Endothelial cell of umbilical vein (primary cell): ENCODE results near the gene KLHDC9. TPM values are rescaled to one million over a fixed set of nuclear protein-coding genes. Genes with fewer than 3 reads are reported as not detected.

Experiments used
- BruUV-seq: library from RNA; stranded (reverse); fragments of 400-500 nt; replicated peaks from 2 replicates; lab custom pipeline; 2021; lab: Mats Ljungman, UMichigan
- CTCF ChIA-PET: fragments of 300-600, 350-600 bp; sonication (Branson Sonifier 250); formaldehyde crosslinking; loops from one replicate; lab custom pipeline; 2021; ENCODE audit warnings: antibody characterized with exemption, inconsistent platforms; lab: Charles Lee
- POLR2A ChIA-PET: fragments of 300-600, 350-600 bp; sonication (Branson Sonifier 250); formaldehyde crosslinking; loops from one replicate; lab custom pipeline; 2021; ENCODE audit warnings: antibody characterized with exemption, inconsistent platforms; lab: Charles Lee
- DNase-seq: peaks from one replicate; pipeline ENCODE4 v3.0.0-alpha.2; 2011; ENCODE audit warnings: low read depth, low spot score
- FAIRE-seq: peaks from 2 replicates; lab custom pipeline; 2011; peaks lifted over from hg19 to GRCh38; lab: Jason Lieb, UNC
- H2AFZ ChIP-seq: 2 replicates; pipeline ENCODE4 v1.6.0; 2012; ENCODE audit warnings: low read depth, low read length, control low read depth, inconsistent platforms
- H3K27ac ChIP-seq: 2 replicates; pipeline ENCODE4 v1.5.1; 2011; ENCODE audit warnings: low read depth, mild to moderate bottlenecking, control low read depth, low read length, moderate library complexity; ENCODE audit not compliant: insufficient read depth
- H3K27me3 ChIP-seq, 2 experiments: 2 replicates each; pipeline versions ENCODE4 v1.6.0 to v1.6.1; 2011; ENCODE audit warnings: low read length in 2 of 2, mixed read lengths in 1 of 2; ENCODE audit not compliant: control insufficient read depth in 2 of 2, insufficient read depth in 2 of 2
- H3K36me3 ChIP-seq, 2 experiments: 2 replicates in 1 of 2; 3 replicates in 1 of 2; pipeline ENCODE4 v1.5.1; 2011; ENCODE audit warnings: low read length in 2 of 2, mild to moderate bottlenecking in 1 of 2, moderate library complexity in 1 of 2; ENCODE audit not compliant: control insufficient read depth in 2 of 2, insufficient read depth in 2 of 2; ENCODE audit errors: extremely low read depth in 1 of 2
- H3K4me1 ChIP-seq: 3 replicates; pipeline ENCODE4 v1.5.1; 2011; ENCODE audit warnings: mild to moderate bottlenecking, low read length; ENCODE audit not compliant: control insufficient read depth, insufficient read depth; ENCODE audit errors: extremely low read depth
- H3K4me2 ChIP-seq: 2 replicates; pipeline ENCODE4 v1.6.1; 2011; ENCODE audit warnings: low read length, control low read depth, mixed read lengths; ENCODE audit not compliant: insufficient read depth
- H3K4me3 ChIP-seq, 3 experiments: fragments of 200-600 bp in 1 of 3; sonication (generic), shearing (Covaris generic) in 1 of 3; replicated peaks in 1 of 3; 2 replicates each; pipeline ENCODE4 v1.5.1; 2011 to 2016; ENCODE audit warnings: control low read depth in 3 of 3, low read length in 3 of 3, mild to moderate bottlenecking in 2 of 3, inconsistent platforms in 1 of 3, low read depth in 1 of 3, moderate library complexity in 1 of 3; ENCODE audit not compliant: insufficient read depth in 1 of 3
- H3K79me2 ChIP-seq: 2 replicates; pipeline ENCODE4 v1.6.0; 2012; ENCODE audit warnings: low read length, inconsistent platforms; ENCODE audit not compliant: control insufficient read depth, insufficient read depth
- H3K9ac ChIP-seq: replicated peaks from 2 replicates; pipeline ENCODE3; 2011; ENCODE audit warnings: low read length, control low read depth; ENCODE audit not compliant: insufficient read depth; ENCODE audit errors: extremely low read depth
- H3K9me1 ChIP-seq: replicated peaks from 3 replicates; pipeline ENCODE4 v1.6.0; 2011; ENCODE audit warnings: mild to moderate bottlenecking, low read length; ENCODE audit not compliant: control insufficient read depth, insufficient read depth; ENCODE audit errors: extremely low read depth
- H3K9me3 ChIP-seq: replicated peaks from 2 replicates; pipeline ENCODE4 v1.5.1; 2012; ENCODE audit warnings: low read length, inconsistent platforms; ENCODE audit not compliant: control insufficient read depth, insufficient read depth
- H4K20me1 ChIP-seq: replicated peaks from 2 replicates; pipeline ENCODE3; 2011; ENCODE audit warnings: mild to moderate bottlenecking, low read length; ENCODE audit not compliant: control insufficient read depth, insufficient read depth; ENCODE audit errors: extremely low read depth
- EZH2 ChIP-seq: IDR thresholded peaks from 2 replicates; pipeline ENCODE4 v1.6.1; 2012; ENCODE audit warnings: borderline replicate concordance, low read depth, mild to moderate bottlenecking, moderate library complexity, low read length, inconsistent platforms; ENCODE audit not compliant: severe bottlenecking
- FOS ChIP-seq: IDR thresholded peaks from 2 replicates; pipeline ENCODE4 v1.6.1; 2011; ENCODE audit warnings: mild to moderate bottlenecking, low read length, moderate library complexity, borderline replicate concordance; ENCODE audit not compliant: insufficient read depth
- GATA2 ChIP-seq: IDR thresholded peaks from 2 replicates; pipeline ENCODE4 v1.7.0; 2011; ENCODE audit warnings: low read depth, mild to moderate bottlenecking, moderate library complexity, mixed read lengths, low read length; ENCODE audit not compliant: insufficient read length, insufficient read depth
- JUN ChIP-seq: IDR thresholded peaks from 2 replicates; pipeline ENCODE4 v1.6.1; 2011; ENCODE audit warnings: borderline replicate concordance, low read depth; ENCODE audit not compliant: insufficient read length, insufficient read depth
- MYC ChIP-seq: IDR thresholded peaks from one replicate; pipeline ENCODE4 v1.6.1; 2011; ENCODE audit warnings: mild to moderate bottlenecking, low read depth, low read length
- POLR2A ChIP-seq: IDR thresholded peaks from 2 replicates; pipeline ENCODE4 v1.6.1; 2012; ENCODE audit warnings: low read depth, mild to moderate bottlenecking, control low read depth, low read length
- POLR2AphosphoS5 ChIP-seq: IDR thresholded peaks from 2 replicates; pipeline ENCODE4 v1.6.1; 2012; ENCODE audit warnings: low read depth, mild to moderate bottlenecking, control low read depth, low read length, moderate library complexity; ENCODE audit not compliant: insufficient read depth
- dilution Hi-C: fragments of 300-500 bp; cut with MboI; formaldehyde crosslinking; loops from one replicate; pipeline ENCODE4 v1.15.0; 2019; ENCODE audit warnings: low sequenced_read_pairs; ENCODE audit not compliant: extremely low pct_ligation_motif_present
- intact Hi-C: fragments of 100-400 bp; cut with micrococcal nuclease; formaldehyde crosslinking; loops from one replicate; pipeline ENCODE4 v1.10.0; 2022
- polyA plus RNA-seq, 4 experiments: library from polyadenylated mRNA; depleted of rRNA in 3 of 4; stranded (reverse) in 3 of 4; unstranded in 1 of 4; fragments of >200 nt; gene quantifications; 2 replicates each; pipeline versions ENCODE4 v1.2.1 to v1.2.3, GENCODE V29; 2011 to 2012; ENCODE audit warnings: missing spikeins in 1 of 4
- total RNA-seq: library from RNA; stranded (reverse); gene quantifications from 2 replicates; pipeline ENCODE4 v1.2.3, GENCODE V29; 2021
- TF ChIP-seq, protein P1 (sequence below): IDR thresholded peaks from 2 replicates; pipeline ENCODE4 v1.6.1; 2011; ENCODE audit not compliant: insufficient read depth, insufficient read length
- TF ChIP-seq, protein P2 (sequence below), 2 donors: IDR thresholded peaks; 1 replicate in 1 of 2; 2 replicates in 1 of 2; pipeline ENCODE4 v1.5.1; 2011; ENCODE audit warnings: low read length in 2 of 2, mild to moderate bottlenecking in 2 of 2, moderate library complexity in 2 of 2, control low read depth in 1 of 2, inconsistent platforms in 1 of 2, low read depth in 1 of 2; ENCODE audit not compliant: insufficient read depth in 1 of 2; ENCODE audit errors: extremely low read depth in 1 of 2

The KLHDC9 gene
- total and polyA plus RNA-seq, 2 donors (not counting 3 experiments of a cell fraction or from before 2014, with no cell fraction given) = 1.1 to 2.6 TPM

DNA sequence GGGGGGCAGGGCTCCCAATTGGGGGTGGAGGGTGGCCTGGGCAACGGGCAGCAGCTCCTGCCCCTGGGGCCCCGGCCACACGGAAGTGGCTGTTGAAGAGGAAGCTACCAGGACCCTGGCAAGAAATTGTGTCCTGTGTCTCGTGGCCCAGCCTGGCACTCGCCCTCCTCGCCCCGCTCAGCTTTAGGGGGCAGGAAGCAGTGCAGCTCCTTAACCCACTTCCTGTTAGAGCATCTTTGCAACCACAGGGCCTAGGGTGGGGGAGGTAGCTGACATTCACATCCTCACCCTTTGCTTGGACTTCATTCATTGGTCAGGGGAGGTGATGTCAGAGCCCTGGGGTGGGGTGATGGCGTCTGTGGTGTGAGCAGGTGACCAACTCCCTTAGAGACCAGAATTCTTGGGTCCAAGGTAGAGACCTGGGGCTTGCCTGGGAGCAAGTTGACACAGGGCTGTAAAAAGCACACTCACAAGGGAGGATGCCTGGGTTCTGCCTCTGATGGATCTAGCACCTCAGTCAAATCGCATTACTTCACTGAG lies 28.4 kb upstream of the KLHDC9 start, which contains the start of gene ARHGAP30:
ARHGAP30 (minus strand) TSS at position 161 of the 540 bp plus-strand sequence. CDS start 267 bp downstream, outside the sequence.
- dilution Hi-C loops = no loop called here
- Histone ChIP-seq H3K27me3 (no peaks in the 10 kb centered on the region), H3K27ac (no peak within 1 kb of the TSS), H3K4me1 (no peaks in the 10 kb centered on the region), H3K9me3 (no peaks in the 10 kb centered on the region), H3K79me2 (no peaks in the 10 kb centered on the region), H2AFZ (no peak within 1 kb of the TSS), H4K20me1 (no peaks in the 10 kb centered on the region), H3K4me3 (no peak within 1 kb of the TSS), H3K9ac (no peak within 1 kb of the TSS), H3K36me3 (no peaks in the 10 kb centered on the region), H3K4me2 (no peak within 1 kb of the TSS), H3K9me1 (no peaks in the 10 kb centered on the region)
- BruUV-seq = no TSS peak
- FAIRE-seq = no peak
- CTCF ChIA-PET = interaction anchor here (0.7 to 1.2 kb wide), 3 partner anchors 23 to 974 kb away, joined by 3 to 6 read pairs (median 3); no protein-coding TSS in a partner anchor
- POLR2A ChIA-PET = no interaction called here
- DNase-seq = no peak
- no peak for TF ChIP-seq GATA2
- no peak for TF ChIP-seq MYC
- TF ChIP-seq, protein P1, sequence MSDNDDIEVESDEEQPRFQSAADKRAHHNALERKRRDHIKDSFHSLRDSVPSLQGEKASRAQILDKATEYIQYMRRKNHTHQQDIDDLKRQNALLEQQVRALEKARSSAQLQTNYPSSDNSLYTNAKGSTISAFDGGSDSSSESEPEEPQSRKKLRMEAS = no peak
- no peak for TF ChIP-seq POLR2AphosphoS5
- no peak for TF ChIP-seq EZH2
- intact Hi-C loops = no loop called here

- Histone ChIP-seq H4K20me1 (no peaks in the 10 kb centered on the region), H3K4me3 (no peak overlapping the region), H3K79me2 (no peaks in the 10 kb centered on the region), H3K9ac (no peak overlapping the region), H3K36me3 (no peaks in the 10 kb centered on the region), H2AFZ (no peak overlapping the region), H3K4me1 (no peaks in the 10 kb centered on the region), H3K9me3 (no peaks in the 10 kb centered on the region), H3K9me1 (no peaks in the 10 kb centered on the region), H3K4me2 (no peak overlapping the region), H3K27me3 (no peaks in the 10 kb centered on the region), H3K27ac (no peak overlapping the region)
- dilution Hi-C loops (no loop called here), intact Hi-C loops (no loop called here)
- no TSS peak for BruUV-seq
- ChIA-PET CTCF (interaction anchor here (0.5 to 1.4 kb wide), 6 partner anchors 16 to 975 kb away, joined by 3 to 7 read pairs (median 3); no protein-coding TSS in a partner anchor), POLR2A (no interaction called here)
- DNase-seq (no peak), FAIRE-seq (no peak)
- TF ChIP-seq FOS (no peak), GATA2 (no peak), POLR2A (no peak), EZH2 (no peak), MYC (no peak), JUN (no peak), POLR2AphosphoS5 (no peak)
- TF ChIP-seq, protein P2, sequence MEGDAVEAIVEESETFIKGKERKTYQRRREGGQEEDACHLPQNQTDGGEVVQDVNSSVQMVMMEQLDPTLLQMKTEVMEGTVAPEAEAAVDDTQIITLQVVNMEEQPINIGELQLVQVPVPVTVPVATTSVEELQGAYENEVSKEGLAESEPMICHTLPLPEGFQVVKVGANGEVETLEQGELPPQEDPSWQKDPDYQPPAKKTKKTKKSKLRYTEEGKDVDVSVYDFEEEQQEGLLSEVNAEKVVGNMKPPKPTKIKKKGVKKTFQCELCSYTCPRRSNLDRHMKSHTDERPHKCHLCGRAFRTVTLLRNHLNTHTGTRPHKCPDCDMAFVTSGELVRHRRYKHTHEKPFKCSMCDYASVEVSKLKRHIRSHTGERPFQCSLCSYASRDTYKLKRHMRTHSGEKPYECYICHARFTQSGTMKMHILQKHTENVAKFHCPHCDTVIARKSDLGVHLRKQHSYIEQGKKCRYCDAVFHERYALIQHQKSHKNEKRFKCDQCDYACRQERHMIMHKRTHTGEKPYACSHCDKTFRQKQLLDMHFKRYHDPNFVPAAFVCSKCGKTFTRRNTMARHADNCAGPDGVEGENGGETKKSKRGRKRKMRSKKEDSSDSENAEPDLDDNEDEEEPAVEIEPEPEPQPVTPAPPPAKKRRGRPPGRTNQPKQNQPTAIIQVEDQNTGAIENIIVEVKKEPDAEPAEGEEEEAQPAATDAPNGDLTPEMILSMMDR (IDR thresholded peaks at IDR 0.05; ENCODE audit: extremely low read depth in 1 of 2, insufficient read depth in 1 of 2, low read depth in 1 of 2, low read length in 2 of 2) = no peak
- TF ChIP-seq, protein P1 = no peak
These were observed 27.4 kb upstream of the KLHDC9 start for GRCh38 chr1:161070761-161071160.
